Endothelial cell of umbilical vein (primary cell): ENCODE data around the gene TPK1. TPM values are rescaled to one million over a fixed set of nuclear protein-coding genes. Genes with fewer than 3 reads are reported as not detected.

ENCODE experiments used
- BruUV-seq: library from RNA; stranded (reverse); fragments of 400-500 nt; replicated peaks from 2 replicates; lab custom pipeline; 2021; lab: Mats Ljungman, UMichigan
- CTCF ChIA-PET: fragments of 300-600, 350-600 bp; sonication (Branson Sonifier 250); formaldehyde crosslinking; loops from one replicate; lab custom pipeline; 2021; ENCODE audit warnings: antibody characterized with exemption, inconsistent platforms; lab: Charles Lee
- POLR2A ChIA-PET: fragments of 300-600, 350-600 bp; sonication (Branson Sonifier 250); formaldehyde crosslinking; loops from one replicate; lab custom pipeline; 2021; ENCODE audit warnings: antibody characterized with exemption, inconsistent platforms; lab: Charles Lee
- DNase-seq: peaks from one replicate; pipeline ENCODE4 v3.0.0-alpha.2; 2011; ENCODE audit warnings: low read depth, low spot score
- FAIRE-seq: peaks from 2 replicates; lab custom pipeline; 2011; peaks lifted over from hg19 to GRCh38; lab: Jason Lieb, UNC
- H2AFZ ChIP-seq: 2 replicates; pipeline ENCODE4 v1.6.0; 2012; ENCODE audit warnings: low read depth, low read length, control low read depth, inconsistent platforms
- H3K27ac ChIP-seq: 2 replicates; pipeline ENCODE4 v1.5.1; 2011; ENCODE audit warnings: low read depth, mild to moderate bottlenecking, control low read depth, low read length, moderate library complexity; ENCODE audit not compliant: insufficient read depth
- H3K27me3 ChIP-seq, 2 experiments: 2 replicates each; pipeline versions ENCODE4 v1.6.0 to v1.6.1; 2011; ENCODE audit warnings: low read length in 2 of 2, mixed read lengths in 1 of 2; ENCODE audit not compliant: control insufficient read depth in 2 of 2, insufficient read depth in 2 of 2
- H3K36me3 ChIP-seq, 2 experiments: 2 replicates in 1 of 2; 3 replicates in 1 of 2; pipeline ENCODE4 v1.5.1; 2011; ENCODE audit warnings: low read length in 2 of 2, mild to moderate bottlenecking in 1 of 2, moderate library complexity in 1 of 2; ENCODE audit not compliant: control insufficient read depth in 2 of 2, insufficient read depth in 2 of 2; ENCODE audit errors: extremely low read depth in 1 of 2
- H3K4me1 ChIP-seq: 3 replicates; pipeline ENCODE4 v1.5.1; 2011; ENCODE audit warnings: mild to moderate bottlenecking, low read length; ENCODE audit not compliant: control insufficient read depth, insufficient read depth; ENCODE audit errors: extremely low read depth
- H3K4me2 ChIP-seq: 2 replicates; pipeline ENCODE4 v1.6.1; 2011; ENCODE audit warnings: low read length, control low read depth, mixed read lengths; ENCODE audit not compliant: insufficient read depth
- H3K4me3 ChIP-seq, 3 experiments: fragments of 200-600 bp in 1 of 3; sonication (generic), shearing (Covaris generic) in 1 of 3; replicated peaks in 1 of 3; 2 replicates each; pipeline ENCODE4 v1.5.1; 2011 to 2016; ENCODE audit warnings: control low read depth in 3 of 3, low read length in 3 of 3, mild to moderate bottlenecking in 2 of 3, inconsistent platforms in 1 of 3, low read depth in 1 of 3, moderate library complexity in 1 of 3; ENCODE audit not compliant: insufficient read depth in 1 of 3
- H3K79me2 ChIP-seq: 2 replicates; pipeline ENCODE4 v1.6.0; 2012; ENCODE audit warnings: low read length, inconsistent platforms; ENCODE audit not compliant: control insufficient read depth, insufficient read depth
- H3K9ac ChIP-seq: replicated peaks from 2 replicates; pipeline ENCODE3; 2011; ENCODE audit warnings: low read length, control low read depth; ENCODE audit not compliant: insufficient read depth; ENCODE audit errors: extremely low read depth
- H3K9me1 ChIP-seq: replicated peaks from 3 replicates; pipeline ENCODE4 v1.6.0; 2011; ENCODE audit warnings: mild to moderate bottlenecking, low read length; ENCODE audit not compliant: control insufficient read depth, insufficient read depth; ENCODE audit errors: extremely low read depth
- H3K9me3 ChIP-seq: replicated peaks from 2 replicates; pipeline ENCODE4 v1.5.1; 2012; ENCODE audit warnings: low read length, inconsistent platforms; ENCODE audit not compliant: control insufficient read depth, insufficient read depth
- H4K20me1 ChIP-seq: replicated peaks from 2 replicates; pipeline ENCODE3; 2011; ENCODE audit warnings: mild to moderate bottlenecking, low read length; ENCODE audit not compliant: control insufficient read depth, insufficient read depth; ENCODE audit errors: extremely low read depth
- EZH2 ChIP-seq: IDR thresholded peaks from 2 replicates; pipeline ENCODE4 v1.6.1; 2012; ENCODE audit warnings: borderline replicate concordance, low read depth, mild to moderate bottlenecking, moderate library complexity, low read length, inconsistent platforms; ENCODE audit not compliant: severe bottlenecking
- FOS ChIP-seq: IDR thresholded peaks from 2 replicates; pipeline ENCODE4 v1.6.1; 2011; ENCODE audit warnings: mild to moderate bottlenecking, low read length, moderate library complexity, borderline replicate concordance; ENCODE audit not compliant: insufficient read depth
- GATA2 ChIP-seq: IDR thresholded peaks from 2 replicates; pipeline ENCODE4 v1.7.0; 2011; ENCODE audit warnings: low read depth, mild to moderate bottlenecking, moderate library complexity, mixed read lengths, low read length; ENCODE audit not compliant: insufficient read length, insufficient read depth
- JUN ChIP-seq: IDR thresholded peaks from 2 replicates; pipeline ENCODE4 v1.6.1; 2011; ENCODE audit warnings: borderline replicate concordance, low read depth; ENCODE audit not compliant: insufficient read length, insufficient read depth
- MYC ChIP-seq: IDR thresholded peaks from one replicate; pipeline ENCODE4 v1.6.1; 2011; ENCODE audit warnings: mild to moderate bottlenecking, low read depth, low read length
- dilution Hi-C: fragments of 300-500 bp; cut with MboI; formaldehyde crosslinking; loops from one replicate; pipeline ENCODE4 v1.15.0; 2019; ENCODE audit warnings: low sequenced_read_pairs; ENCODE audit not compliant: extremely low pct_ligation_motif_present
- intact Hi-C: fragments of 100-400 bp; cut with micrococcal nuclease; formaldehyde crosslinking; loops from one replicate; pipeline ENCODE4 v1.10.0; 2022
- polyA plus RNA-seq, 4 experiments: library from polyadenylated mRNA; depleted of rRNA in 3 of 4; stranded (reverse) in 3 of 4; unstranded in 1 of 4; fragments of >200 nt; gene quantifications; 2 replicates each; pipeline versions ENCODE4 v1.2.1 to v1.2.3, GENCODE V29; 2011 to 2012; ENCODE audit warnings: missing spikeins in 1 of 4
- total RNA-seq: library from RNA; stranded (reverse); gene quantifications from 2 replicates; pipeline ENCODE4 v1.2.3, GENCODE V29; 2021
- TF ChIP-seq, protein P1 (sequence below), 2 donors: IDR thresholded peaks; 1 replicate in 1 of 2; 2 replicates in 1 of 2; pipeline ENCODE4 v1.5.1; 2011; ENCODE audit warnings: low read length in 2 of 2, mild to moderate bottlenecking in 2 of 2, moderate library complexity in 2 of 2, control low read depth in 1 of 2, inconsistent platforms in 1 of 2, low read depth in 1 of 2; ENCODE audit not compliant: insufficient read depth in 1 of 2; ENCODE audit errors: extremely low read depth in 1 of 2

Gene TPK1
- total and polyA plus RNA-seq, 2 donors (not counting 3 experiments of a cell fraction or from before 2014, with no cell fraction given), result 7.5 to 9.3 TPM

DNA sequence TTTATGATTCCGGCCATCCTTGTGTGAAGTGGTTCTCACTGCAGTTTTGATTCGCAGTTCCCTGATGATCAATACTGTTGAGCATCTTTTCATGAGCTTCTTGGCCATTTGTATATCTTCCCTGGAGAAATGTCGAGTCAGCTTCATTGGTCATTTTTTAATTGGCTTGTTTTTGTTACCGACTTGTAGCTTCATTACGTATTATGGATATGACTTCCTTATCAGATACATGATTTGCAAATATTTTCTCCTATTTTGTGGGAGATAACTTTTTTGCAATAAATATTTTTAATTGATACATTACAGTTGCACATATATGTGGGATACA is 27.4 kb upstream of the TPK1 start:
- Histone ChIP-seq H4K20me1 (no peaks in the 10 kb centered on the region), H3K79me2 (no peaks in the 10 kb centered on the region), H3K9me3 (no peaks in the 10 kb centered on the region), H3K4me1 (no peaks in the 10 kb centered on the region), H3K27me3 (no peaks in the 10 kb centered on the region), H3K9me1 (no peaks in the 10 kb centered on the region), H3K4me2 (no peak overlapping the region), H3K9ac (no peak overlapping the region), H2AFZ (no peak overlapping the region), H3K36me3 (no peaks in the 10 kb centered on the region), H3K4me3 (no peak overlapping the region), H3K27ac (no peak overlapping the region)
- TF ChIP-seq JUN (no peak), MYC (no peak), GATA2 (no peak), EZH2 (no peak), FOS (no peak)
- TF ChIP-seq, protein P1, sequence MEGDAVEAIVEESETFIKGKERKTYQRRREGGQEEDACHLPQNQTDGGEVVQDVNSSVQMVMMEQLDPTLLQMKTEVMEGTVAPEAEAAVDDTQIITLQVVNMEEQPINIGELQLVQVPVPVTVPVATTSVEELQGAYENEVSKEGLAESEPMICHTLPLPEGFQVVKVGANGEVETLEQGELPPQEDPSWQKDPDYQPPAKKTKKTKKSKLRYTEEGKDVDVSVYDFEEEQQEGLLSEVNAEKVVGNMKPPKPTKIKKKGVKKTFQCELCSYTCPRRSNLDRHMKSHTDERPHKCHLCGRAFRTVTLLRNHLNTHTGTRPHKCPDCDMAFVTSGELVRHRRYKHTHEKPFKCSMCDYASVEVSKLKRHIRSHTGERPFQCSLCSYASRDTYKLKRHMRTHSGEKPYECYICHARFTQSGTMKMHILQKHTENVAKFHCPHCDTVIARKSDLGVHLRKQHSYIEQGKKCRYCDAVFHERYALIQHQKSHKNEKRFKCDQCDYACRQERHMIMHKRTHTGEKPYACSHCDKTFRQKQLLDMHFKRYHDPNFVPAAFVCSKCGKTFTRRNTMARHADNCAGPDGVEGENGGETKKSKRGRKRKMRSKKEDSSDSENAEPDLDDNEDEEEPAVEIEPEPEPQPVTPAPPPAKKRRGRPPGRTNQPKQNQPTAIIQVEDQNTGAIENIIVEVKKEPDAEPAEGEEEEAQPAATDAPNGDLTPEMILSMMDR (IDR thresholded peaks at IDR 0.05; ENCODE audit: extremely low read depth in 1 of 2, insufficient read depth in 1 of 2, low read depth in 1 of 2, low read length in 2 of 2), result no peak
- BruUV-seq, result no TSS peak
- ChIA-PET POLR2A (no interaction called here), CTCF (interaction anchor here (0.9 kb wide), 1 partner anchor 8 kb away, joined by 3 read pairs; no protein-coding TSS in a partner anchor)
- intact Hi-C loops (no loop called here), dilution Hi-C loops (no loop called here)
- DNase-seq (no peak), FAIRE-seq (no peak)
